VCaP (cell line): ENCODE data around the gene AKAP13.

Source experiments
- H3K27ac ChIP-seq: fragments of 450-650 bp; 2 replicates; pipeline ENCODE4 v1.5.1; 2017
- CTCF ChIP-seq: fragments of 450-650 bp; conservative IDR thresholded peaks from 2 replicates; pipeline ENCODE4 v1.5.1; 2017; ENCODE audit warnings: mild to moderate bottlenecking, moderate library complexity

Gene AKAP13

GRCh38 chr15:85520650-85521049 is 140.2 kb downstream of the AKAP13 start:
- H3K27ac ChIP-seq, result peak overlapping the region; percentile 63
- no peak for TF ChIP-seq CTCF

GRCh38 chr15:85523530-85523929 is 143.1 kb downstream of the AKAP13 start:
- peak overlapping the region; percentile 63; the same call in 1 of the 2 replicates for H3K27ac ChIP-seq
- TF ChIP-seq CTCF, result no peak

GRCh38 chr15:85525755-85526154 is 145.4 kb downstream of the AKAP13 start:
- TF ChIP-seq CTCF, result no peak
- no peak overlapping the region for H3K27ac ChIP-seq

- H3K27ac ChIP-seq, result peak overlapping the region; percentile 61
- TF ChIP-seq CTCF, result no peak
Observed at GRCh38 chr15:85527895-85528294, 147.5 kb downstream of the AKAP13 start.

- H3K27ac ChIP-seq, result no peak overlapping the region; the same call in 1 of the 2 replicates
- TF ChIP-seq CTCF, result no peak
Observed at GRCh38 chr15:85530079-85530478, 149.7 kb downstream of the AKAP13 start.

- peak overlapping the region; percentile 71; the same call in 1 of the 2 replicates for H3K27ac ChIP-seq
- TF ChIP-seq CTCF, result no peak
Observed at GRCh38 chr15:85531083-85531482, 150.7 kb downstream of the AKAP13 start.

GRCh38 chr15:85532689-85533088 is 152.3 kb downstream of the AKAP13 start:
- TF ChIP-seq CTCF, result no peak
- H3K27ac ChIP-seq, result peak overlapping the region; percentile 71

GRCh38 chr15:85534031-85534430 is 153.6 kb downstream of the AKAP13 start:
- peak overlapping the region; percentile 71; the same call in 1 of the 2 replicates for H3K27ac ChIP-seq
- TF ChIP-seq CTCF, result no peak

GRCh38 chr15:85535533-85536330 is 155.3 kb downstream of the AKAP13 start:
- H3K27ac ChIP-seq, result peak overlapping the region; percentile 71
